Thymus (tissue), 11 donors: ENCODE data around the gene ZNF346. TPM values are rescaled to one million over a fixed set of nuclear protein-coding genes. Genes with fewer than 3 reads are reported as not detected.

Experiments used
- DNase-seq, 9 donors: peaks; one replicate each; pipeline ENCODE4 v3.0.0-alpha.2; 2013; ENCODE audit warnings: low spot score in 9 of 9, low read depth in 6 of 9, missing footprints in 1 of 9
- H3K27ac ChIP-seq, 2 donors: one replicate each; pipeline ENCODE4 v1.5.1; 2013; ENCODE audit warnings: control low read depth in 1 of 2, low read depth in 1 of 2, low read length in 1 of 2, mild to moderate bottlenecking in 1 of 2, moderate library complexity in 1 of 2
- H3K27me3 ChIP-seq, 2 donors: one replicate each; pipeline ENCODE4 v1.5.1; 2013; ENCODE audit warnings: low read length in 1 of 2; ENCODE audit not compliant: control insufficient read depth in 2 of 2, insufficient read depth in 1 of 2
- H3K36me3 ChIP-seq, 2 donors: one replicate each; pipeline ENCODE4 v1.5.1; 2013; ENCODE audit warnings: low read length in 1 of 2, mild to moderate bottlenecking in 1 of 2, moderate library complexity in 1 of 2; ENCODE audit not compliant: control insufficient read depth in 2 of 2, insufficient read depth in 2 of 2
- H3K4me1 ChIP-seq, 2 donors: one replicate each; pipeline ENCODE4 v1.5.1; 2013; ENCODE audit warnings: low read length in 2 of 2; ENCODE audit not compliant: control insufficient read depth in 2 of 2, insufficient read depth in 2 of 2
- H3K4me3 ChIP-seq, 2 donors: one replicate each; pipeline ENCODE4 v1.5.1; 2013; ENCODE audit warnings: low read length in 2 of 2, control low read depth in 1 of 2, mild to moderate bottlenecking in 1 of 2
- H3K9me3 ChIP-seq, 2 donors: one replicate each; pipeline ENCODE4 v1.5.1; 2013; ENCODE audit warnings: low read length in 1 of 2, mild to moderate bottlenecking in 1 of 2; ENCODE audit not compliant: control insufficient read depth in 2 of 2, insufficient read depth in 1 of 2
- WGBS: extraction: QIAGEN DNeasy Blood & Tissue Kit; methylation state at CpG from one replicate; pipeline ENCODE4 v1.1.7; 2013; 5-methylcytosine and 5-hydroxymethylcytosine counted together
- polyA plus RNA-seq: library from polyadenylated mRNA; stranded (reverse); fragments of 200-250 nt; gene quantifications from one replicate; pipeline ENCODE4 v1.2.3, GENCODE V29; 2013
- total RNA-seq: library from RNA; stranded (reverse); fragments of 120-200 nt; gene quantifications from one replicate; pipeline ENCODE4 v1.2.4, GENCODE V29; 2013
- donor health status: healthy.

ZNF346 gene
- total and polyA plus RNA-seq, 2 donors = 8.0 to 14.5 TPM

DNA sequence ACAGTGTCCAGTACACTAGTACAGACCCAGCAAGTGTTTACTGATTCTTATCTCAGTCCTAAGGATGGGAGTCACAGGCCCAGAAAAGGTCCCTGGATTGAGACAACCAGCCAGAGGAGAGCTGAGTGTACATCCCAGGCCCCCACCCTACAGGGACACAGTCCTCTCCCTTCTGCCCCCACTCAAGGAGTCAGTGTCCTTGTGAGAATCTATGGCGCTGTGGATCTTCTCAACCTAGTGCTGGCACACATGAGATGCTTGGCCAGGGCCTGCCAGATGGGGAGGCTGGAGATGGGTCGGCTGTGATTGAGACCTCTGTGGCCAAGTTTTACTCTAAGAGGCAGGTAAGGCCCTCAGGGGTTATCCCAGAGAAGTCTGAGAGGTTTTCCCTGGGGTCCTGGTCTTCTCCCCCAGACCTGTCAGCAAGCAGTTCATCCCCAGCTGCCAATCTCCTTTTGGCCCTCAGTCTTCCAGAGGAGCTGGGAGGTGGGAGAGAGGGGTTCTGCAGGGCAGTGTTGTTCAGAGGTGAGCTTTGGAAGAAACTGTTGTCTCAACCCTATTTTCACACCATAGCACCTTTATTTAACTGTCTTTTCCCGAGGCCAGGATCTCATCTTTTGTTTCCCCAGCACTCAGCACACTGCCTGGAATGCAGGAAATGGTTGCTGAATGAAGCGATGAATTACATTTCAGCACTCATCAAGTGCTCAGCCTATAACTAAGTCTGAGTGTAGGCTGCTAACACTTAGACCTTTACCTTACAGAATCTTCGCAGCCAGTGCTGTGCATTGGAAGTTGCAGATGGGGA is 107.9 kb downstream of the ZNF346 start:
- Histone ChIP-seq H3K9me3 (no peaks in the 10 kb centered on the region), H3K4me1 (peaks cover 13 to 25% of the 10 kb centered on the region in 2 donors), H3K36me3 (peaks cover under 1 to 5% of the 10 kb centered on the region in 2 donors), H3K27ac (no peak overlapping the region), H3K27me3 (peaks cover 0 to 6% of the 10 kb centered on the region in 2 donors), H3K4me3 (no peak overlapping the region)
- DNase-seq = no peak
- WGBS = 96% methylated on average over 5 of the region's 5 CpGs

Other genes with a start within 250 kb of the ZNF346 start
- 0.28 TPM for gene UNC5A, start 212.1 kb upstream of the ZNF346 start, total RNA-seq
- 0.30 TPM for gene UNC5A, start 212.1 kb upstream of the ZNF346 start, polyA plus RNA-seq
- gene HK3, start 123.3 kb upstream of the ZNF346 start, total RNA-seq = 3.2 TPM
- gene HK3, start 123.3 kb upstream of the ZNF346 start, polyA plus RNA-seq = 38.9 TPM
- gene UIMC1, start 15.9 kb upstream of the ZNF346 start, total RNA-seq = 44.4 TPM
- 51.8 TPM for gene UIMC1, start 15.9 kb upstream of the ZNF346 start, polyA plus RNA-seq
- gene FGFR4, start 64.2 kb downstream of the ZNF346 start, total RNA-seq = 0.28 TPM
- gene FGFR4, start 64.2 kb downstream of the ZNF346 start, polyA plus RNA-seq = 1.7 TPM
- 34.1 TPM for gene NSD1, start 111.1 kb downstream of the ZNF346 start, total RNA-seq
- 10.9 TPM for gene NSD1, start 111.1 kb downstream of the ZNF346 start, polyA plus RNA-seq